IMR-90 (cell line): ENCODE measurements around the gene HIVEP3. TPM values are rescaled to one million over a fixed set of nuclear protein-coding genes. Genes with fewer than 3 reads are reported as not detected.

Experiments
- ATAC-seq: fragments of 200-7000 bp; cut with Tn5 transposase; 2 replicates; pipeline ENCODE4 v1.9.1; 2020; ENCODE audit warnings: low read depth, mild to moderate bottlenecking, moderate library complexity
- BruUV-seq: library from RNA; stranded (reverse); fragments of 400-500 nt; replicated peaks from 2 replicates; lab custom pipeline; 2021; lab: Mats Ljungman, UMichigan
- CTCF ChIA-PET: fragments of 300-600 bp; formaldehyde crosslinking; extraction: SDS; loops from one replicate; lab custom pipeline; 2021; ENCODE audit warnings: antibody characterized with exemption; lab: Yijun Ruan, JAX
- POLR2A ChIA-PET: fragments of 300-600 bp; sonication (Branson Sonifier 250); formaldehyde crosslinking; loops from one replicate; lab custom pipeline; 2022; ENCODE audit warnings: antibody characterized with exemption; ENCODE audit not compliant: unreplicated experiment; lab: Charles Lee
- DNase-seq: peaks from one replicate; pipeline ENCODE4 v3.0.0; 2013
- H2AFZ ChIP-seq: replicated peaks from 2 replicates; pipeline ENCODE3; 2013; ENCODE audit warnings: low read length, mild to moderate bottlenecking; ENCODE audit not compliant: poor library complexity
- H2AK5ac ChIP-seq: 2 replicates; pipeline ENCODE4 v1.6.1; 2013; ENCODE audit warnings: low read depth, low read length, inconsistent platforms
- H2AK9ac ChIP-seq: replicated peaks from 2 replicates; pipeline ENCODE3; 2013; ENCODE audit warnings: mild to moderate bottlenecking, low read depth, low read length, moderate library complexity; ENCODE audit not compliant: poor library complexity
- H2BK120ac ChIP-seq: 2 replicates; pipeline ENCODE4 v1.6.1; 2013; ENCODE audit warnings: low read depth, low read length, inconsistent platforms
- H2BK15ac ChIP-seq: 3 replicates; pipeline ENCODE4 v1.6.1; 2013; ENCODE audit warnings: low read depth, low read length, inconsistent platforms
- H2BK20ac ChIP-seq: 2 replicates; pipeline ENCODE4 v1.6.1; 2013; ENCODE audit warnings: low read depth, mild to moderate bottlenecking, inconsistent platforms, low read length, moderate library complexity
- H2BK5ac ChIP-seq: 2 replicates; pipeline ENCODE4 v1.6.1; 2013; ENCODE audit warnings: mild to moderate bottlenecking, low read depth, low read length, inconsistent platforms; ENCODE audit not compliant: poor library complexity, severe bottlenecking
- H3K14ac ChIP-seq: replicated peaks from 2 replicates; pipeline ENCODE4 v1.6.1; 2013; ENCODE audit warnings: low read depth, low read length, inconsistent platforms
- H3K18ac ChIP-seq: 2 replicates; pipeline ENCODE4 v1.6.1; 2013; ENCODE audit warnings: low read depth, low read length, control low read depth
- H3K23ac ChIP-seq: 2 replicates; pipeline ENCODE4 v1.6.1; 2013; ENCODE audit warnings: low read depth, low read length, inconsistent platforms
- H3K27ac ChIP-seq: 2 replicates; pipeline ENCODE4 v1.5.1; 2013; ENCODE audit warnings: mild to moderate bottlenecking, control low read depth, low read length; ENCODE audit not compliant: insufficient read depth
- H3K27me3 ChIP-seq: 2 replicates; pipeline ENCODE4 v1.6.1; 2013; ENCODE audit warnings: low read length; ENCODE audit not compliant: control insufficient read depth, insufficient read depth
- H3K36me3 ChIP-seq: 2 replicates; pipeline ENCODE4 v1.6.1; 2013; ENCODE audit warnings: low read length, mixed read lengths; ENCODE audit not compliant: control insufficient read depth, insufficient read depth
- H3K4ac ChIP-seq: 2 replicates; pipeline ENCODE4 v1.6.1; 2013; ENCODE audit warnings: low read depth, low read length, inconsistent platforms
- H3K4me1 ChIP-seq: 2 replicates; pipeline ENCODE4 v1.6.1; 2013; ENCODE audit warnings: low read length, mixed read lengths; ENCODE audit not compliant: control insufficient read depth, insufficient read depth
- H3K4me2 ChIP-seq: 2 replicates; pipeline ENCODE4 v1.6.1; 2013; ENCODE audit warnings: low read depth, mild to moderate bottlenecking, control low read depth, low read length, moderate library complexity
- H3K4me3 ChIP-seq: 2 replicates; pipeline ENCODE4 v1.5.1; 2013; ENCODE audit warnings: low read depth, mild to moderate bottlenecking, control low read depth, low read length, moderate library complexity; ENCODE audit not compliant: insufficient read depth
- H3K56ac ChIP-seq: 2 replicates; pipeline ENCODE4 v1.6.1; 2013; ENCODE audit warnings: low read length, inconsistent platforms; ENCODE audit not compliant: insufficient read depth; ENCODE audit errors: extremely low read depth
- H3K79me1 ChIP-seq, 2 experiments: 2 replicates each; pipeline ENCODE4 v1.6.1; 2013; ENCODE audit warnings: low read length in 2 of 2, inconsistent platforms in 1 of 2, low read depth in 1 of 2
- H3K9ac ChIP-seq: 2 replicates; pipeline ENCODE4 v1.6.1; 2013; ENCODE audit warnings: low read depth, low read length, control low read depth
- H3K9me1 ChIP-seq: 2 replicates; pipeline ENCODE4 v1.6.1; 2013; ENCODE audit warnings: low read length, inconsistent platforms; ENCODE audit not compliant: insufficient read depth
- H3K9me3 ChIP-seq: 2 replicates; pipeline ENCODE4 v1.6.1; 2013; ENCODE audit warnings: low read length; ENCODE audit not compliant: control insufficient read depth, insufficient read depth
- H4K20me1 ChIP-seq: 2 replicates; pipeline ENCODE4 v1.6.1; 2013; ENCODE audit warnings: low read length, inconsistent platforms; ENCODE audit not compliant: insufficient read depth
- H4K5ac ChIP-seq: 2 replicates; pipeline ENCODE4 v1.6.1; 2013; ENCODE audit warnings: mild to moderate bottlenecking, low read depth, low read length, control low read depth
- H4K8ac ChIP-seq, 2 experiments: 2 replicates each; pipeline ENCODE4 v1.6.1; 2013; ENCODE audit warnings: low read depth in 2 of 2, low read length in 2 of 2, control low read depth in 1 of 2, inconsistent platforms in 1 of 2
- H4K91ac ChIP-seq: 2 replicates; pipeline ENCODE4 v1.6.1; 2013; ENCODE audit warnings: low read depth, low read length, inconsistent platforms; ENCODE audit not compliant: insufficient read depth
- BHLHE40 ChIP-seq: fragments of 150-350 bp; IDR thresholded peaks from 2 replicates; pipeline ENCODE4 v1.6.1; 2016; ENCODE audit warnings: mild to moderate bottlenecking, low read depth, low read length
- CEBPB ChIP-seq: IDR thresholded peaks from 2 replicates; pipeline ENCODE4 v1.6.1; 2012; ENCODE audit warnings: low read depth, low read length, improper control_type of control experiment
- CTCF ChIP-seq: conservative IDR thresholded peaks from 2 replicates; pipeline ENCODE4 v1.5.1; 2012; ENCODE audit warnings: mild to moderate bottlenecking, low read depth, low read length, improper control_type of control experiment
- FOS ChIP-seq: fragments of 150-350 bp; IDR thresholded peaks from 2 replicates; pipeline ENCODE4 v1.6.1; 2016; ENCODE audit warnings: low read depth, low read length
- MAZ ChIP-seq: IDR thresholded peaks from 2 replicates; pipeline ENCODE4 v1.6.1; 2012; ENCODE audit warnings: low read depth, mild to moderate bottlenecking, low read length, improper control_type of control experiment, moderate library complexity, borderline replicate concordance
- MXI1 ChIP-seq: IDR thresholded peaks from 2 replicates; pipeline ENCODE4 v1.6.1; 2012; ENCODE audit warnings: low read depth, mild to moderate bottlenecking, low read length, moderate library complexity, borderline replicate concordance
- POLR2A ChIP-seq: IDR thresholded peaks from 2 replicates; pipeline ENCODE4 v1.6.1; 2012; ENCODE audit warnings: mild to moderate bottlenecking, low read depth, low read length
- RCOR1 ChIP-seq: IDR thresholded peaks from 2 replicates; pipeline ENCODE4 v1.6.1; 2012; ENCODE audit warnings: mild to moderate bottlenecking, low read length, improper control_type of control experiment; ENCODE audit not compliant: insufficient replicate concordance
- RFX5 ChIP-seq: IDR thresholded peaks from 2 replicates; pipeline ENCODE4 v1.8.0; 2012; ENCODE audit warnings: low read depth, mild to moderate bottlenecking, low read length, moderate library complexity
- SMC3 ChIP-seq: fragments of 150-350 bp; IDR thresholded peaks from 2 replicates; pipeline ENCODE4 v1.6.1; 2016; ENCODE audit warnings: low read depth, mild to moderate bottlenecking, antibody characterized with exemption, low read length, moderate library complexity
- USF2 ChIP-seq: fragments of 150-350 bp; IDR thresholded peaks from 2 replicates; pipeline ENCODE4 v1.6.1; 2017; ENCODE audit warnings: mild to moderate bottlenecking, antibody characterized with exemption, low read length, low read depth
- WGBS, 2 experiments: methylation state at CpG; one replicate each; pipeline versions ENCODE4 v1.1.5 to v1.1.7; 2013; ENCODE audit warnings: missing lambda C conversion rate in 2 of 2; ENCODE audit not compliant: insufficient read length in 1 of 2; ENCODE audit errors: extremely low coverage in 2 of 2; 5-methylcytosine and 5-hydroxymethylcytosine counted together
- dilution Hi-C: fragments of 300-500 bp; cut with HindIII; formaldehyde crosslinking; loops from one replicate; pipeline ENCODE4 v1.14.3; 2018; ENCODE audit warnings: low sequenced_read_pairs; ENCODE audit not compliant: unreplicated experiment
- in situ Hi-C: fragments of 300-500 bp; cut with MboI; formaldehyde crosslinking; loops from 3 replicates; pipeline ENCODE4 v1.14.3; 2019; ENCODE audit warnings: low sequenced_read_pairs, inconsistent platforms, mixed read lengths
- intact Hi-C: fragments of 100-400 bp; cut with micrococcal nuclease; formaldehyde crosslinking; loops from 2 replicates; pipeline ENCODE4 v1.10.0; 2022
- polyA plus RNA-seq, 3 experiments: library from polyadenylated mRNA; depleted of rRNA; stranded (reverse); fragments of >200 nt; gene quantifications; 2 replicates each; pipeline ENCODE4 v1.2.3, GENCODE V29; 2012; ENCODE audit warnings: low replicate concordance in 1 of 3
- total RNA-seq: library from RNA; depleted of rRNA; stranded (reverse); fragments of >200 nt; gene quantifications from 2 replicates; pipeline ENCODE4 v1.2.3, GENCODE V29; 2012

The HIVEP3 gene
- total and polyA plus RNA-seq, 2 of the 4 experiments (the other 2 are of a cell fraction) = 1.4 to 4.0 TPM

- H3K9ac ChIP-seq = no peak overlapping the region
- TF ChIP-seq MAZ (no peak), POLR2A (no peak), MXI1 (no peak), BHLHE40 (no peak), CTCF (no peak), CEBPB (no peak), FOS (no peak), SMC3 (no peak), RFX5 (no peak), USF2 (no peak), RCOR1 (no peak)
- in situ Hi-C loops (no loop called here), intact Hi-C loops (no loop called here), dilution Hi-C loops (no loop called here)
- H3K36me3 ChIP-seq = no peaks in the 10 kb centered on the region
- no TSS peak for BruUV-seq
- H2AK5ac ChIP-seq = no peak overlapping the region
- no peak overlapping the region for H2AFZ ChIP-seq
- no peak overlapping the region for H2BK15ac ChIP-seq
- ATAC-seq = no peak
- WGBS, 2 experiments = 75% methylated on average over 7 of the region's 13 CpGs; no CpG with 5 or more reads in 1 of the 2 experiments
- no peaks in the 10 kb centered on the region for H3K27me3 ChIP-seq
- no peak overlapping the region for H3K4ac ChIP-seq
- H3K23ac ChIP-seq = no peak overlapping the region
- H2BK120ac ChIP-seq = no peak overlapping the region
- no peaks in the 10 kb centered on the region for H3K9me3 ChIP-seq
- no peak overlapping the region for H2BK20ac ChIP-seq
- peak overlapping the region; percentile 29; the same call in 1 of the 2 replicates for H3K14ac ChIP-seq
- H2BK5ac ChIP-seq = no peak overlapping the region
- peaks cover 26% of the 10 kb centered on the region for H3K9me1 ChIP-seq
- no peak overlapping the region for H3K27ac ChIP-seq
- ChIA-PET POLR2A (no interaction called here), CTCF (no interaction called here)
- H3K4me3 ChIP-seq = no peak overlapping the region
- DNase-seq = no peak
- no peak overlapping the region for H4K91ac ChIP-seq
- no peak overlapping the region for H2AK9ac ChIP-seq
- H3K4me1 ChIP-seq = peaks cover 11% of the 10 kb centered on the region
- no peak overlapping the region for H3K4me2 ChIP-seq
- no peak overlapping the region for H4K8ac ChIP-seq
- H3K56ac ChIP-seq = no peak overlapping the region
- no peak overlapping the region for H4K5ac ChIP-seq
- no peaks in the 10 kb centered on the region for H4K20me1 ChIP-seq
- peaks cover 14 to 30% of the 10 kb centered on the region in 2 experiments for H3K79me1 ChIP-seq
- no peak overlapping the region for H3K18ac ChIP-seq
Measured at GRCh38 chr1:41642922-41643821, 275.6 kb downstream of the HIVEP3 start.
